K562 (cell line): Measurements from ENCODE around the gene ORC2.

Experiments used
- EZH2 ChIP-seq: IDR thresholded peaks from 2 replicates; pipeline ENCODE4 v1.6.1; 2012; ENCODE audit warnings: low read depth, mild to moderate bottlenecking, inconsistent platforms, low read length, borderline replicate concordance
- IFI16 ChIP-seq: fragments of 250-450 bp; sonication (Bioruptor Pico); IDR thresholded peaks from 2 replicates; pipeline ENCODE4 v2.1.2; 2022; ENCODE audit warnings: mild to moderate bottlenecking, inconsistent platforms
- MITF ChIP-seq: IDR thresholded peaks from 2 replicates; pipeline ENCODE4 v1.6.1; 2014; ENCODE audit warnings: antibody characterized with exemption
- POLR2AphosphoS5 ChIP-seq: IDR thresholded peaks from 2 replicates; pipeline ENCODE4 v1.6.1; 2011; ENCODE audit warnings: mild to moderate bottlenecking, low read depth, low read length, moderate library complexity; ENCODE audit not compliant: control insufficient read depth, insufficient read depth
- ZBTB8A ChIP-seq: fragments of 450-650 bp; IDR thresholded peaks from 2 replicates; pipeline ENCODE4 v1.6.1; 2018; ENCODE audit warnings: mild to moderate bottlenecking, moderate library complexity; ENCODE audit not compliant: partially characterized antibody
- TF ChIP-seq, protein P1 (sequence below), 3 experiments: IDR thresholded peaks in 2 of 3; conservative IDR thresholded peaks in 1 of 3; 2 replicates each; pipeline ENCODE4 v1.5.1; 2011 to 2012; ENCODE audit warnings: low read length in 3 of 3, mild to moderate bottlenecking in 3 of 3, control low read depth in 2 of 3, improper control_type of control experiment in 1 of 3, inconsistent platforms in 1 of 3, low read depth in 1 of 3, mixed read lengths in 1 of 3, moderate library complexity in 1 of 3; ENCODE audit not compliant: insufficient read depth in 2 of 3

- no peak for TF ChIP-seq ZBTB8A
- TF ChIP-seq EZH2 = no peak
- TF ChIP-seq MITF = no peak
- TF ChIP-seq POLR2AphosphoS5 = no peak
- TF ChIP-seq, protein P1, sequence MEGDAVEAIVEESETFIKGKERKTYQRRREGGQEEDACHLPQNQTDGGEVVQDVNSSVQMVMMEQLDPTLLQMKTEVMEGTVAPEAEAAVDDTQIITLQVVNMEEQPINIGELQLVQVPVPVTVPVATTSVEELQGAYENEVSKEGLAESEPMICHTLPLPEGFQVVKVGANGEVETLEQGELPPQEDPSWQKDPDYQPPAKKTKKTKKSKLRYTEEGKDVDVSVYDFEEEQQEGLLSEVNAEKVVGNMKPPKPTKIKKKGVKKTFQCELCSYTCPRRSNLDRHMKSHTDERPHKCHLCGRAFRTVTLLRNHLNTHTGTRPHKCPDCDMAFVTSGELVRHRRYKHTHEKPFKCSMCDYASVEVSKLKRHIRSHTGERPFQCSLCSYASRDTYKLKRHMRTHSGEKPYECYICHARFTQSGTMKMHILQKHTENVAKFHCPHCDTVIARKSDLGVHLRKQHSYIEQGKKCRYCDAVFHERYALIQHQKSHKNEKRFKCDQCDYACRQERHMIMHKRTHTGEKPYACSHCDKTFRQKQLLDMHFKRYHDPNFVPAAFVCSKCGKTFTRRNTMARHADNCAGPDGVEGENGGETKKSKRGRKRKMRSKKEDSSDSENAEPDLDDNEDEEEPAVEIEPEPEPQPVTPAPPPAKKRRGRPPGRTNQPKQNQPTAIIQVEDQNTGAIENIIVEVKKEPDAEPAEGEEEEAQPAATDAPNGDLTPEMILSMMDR (IDR thresholded peaks at IDR 0.05 in 2 of 3, conservative IDR thresholded peaks at IDR 0.05 in 1 of 3; ENCODE audit: insufficient read depth in 2 of 3, low read depth in 1 of 3, low read length in 3 of 3) = no peak
- no peak for TF ChIP-seq IFI16 (CRISPR knock-in tag)
These were observed 29.6 kb upstream of the ORC2 start for GRCh38 chr2:200993097-200993496.
